Fibroblast of lung (primary cell): ENCODE results near the gene PMF1. TPM values are rescaled to one million over a fixed set of nuclear protein-coding genes. Genes with fewer than 3 reads are reported as not detected.
"Not testable (repeated sequence)": the region's sequence is repeated elsewhere in the genome, so short reads cannot be mapped to it uniquely, and the experiment has no call there.

ENCODE experiments used
- DNase-seq, 2 donors: peaks; one replicate each; pipeline versions ENCODE4 v3.0.0 to v3.0.0-alpha.2; 2010; ENCODE audit warnings: low read depth in 2 of 2
- H2AFZ ChIP-seq: 2 replicates; pipeline ENCODE4 v1.5.1; 2012; ENCODE audit warnings: low read length, control low read depth, inconsistent platforms
- H3K27ac ChIP-seq: 2 replicates; pipeline ENCODE4 v1.5.1; 2011; ENCODE audit warnings: low read length, control low read depth; ENCODE audit not compliant: insufficient read depth
- H3K27me3 ChIP-seq: 2 replicates; pipeline ENCODE4 v1.5.1; 2011; ENCODE audit warnings: mild to moderate bottlenecking, low read length; ENCODE audit not compliant: control insufficient read depth, insufficient read depth
- H3K36me3 ChIP-seq: 2 replicates; pipeline ENCODE4 v1.5.1; 2011; ENCODE audit warnings: low read length; ENCODE audit not compliant: control insufficient read depth, insufficient read depth
- H3K4me1 ChIP-seq: 2 replicates; pipeline ENCODE4 v1.5.1; 2011; ENCODE audit warnings: low read length; ENCODE audit not compliant: control insufficient read depth, insufficient read depth; ENCODE audit errors: extremely low read depth
- H3K4me2 ChIP-seq: 2 replicates; pipeline ENCODE4 v1.5.1; 2011; ENCODE audit warnings: low read length, control low read depth; ENCODE audit not compliant: insufficient read depth; ENCODE audit errors: extremely low read depth
- H3K4me3 ChIP-seq, 4 experiments: fragments of 200-600 bp in 1 of 4; sonication (generic) in 1 of 4; replicated peaks in 1 of 4; 2 replicates each; pipeline ENCODE4 v1.5.1; 2011 to 2016; ENCODE audit warnings: low read length in 4 of 4, low read depth in 3 of 4, mild to moderate bottlenecking in 3 of 4, control low read depth in 2 of 4, inconsistent platforms in 1 of 4, mixed read lengths in 1 of 4; ENCODE audit not compliant: insufficient read depth in 1 of 4; ENCODE audit errors: control extremely low read depth in 1 of 4
- H3K79me2 ChIP-seq: 2 replicates; pipeline ENCODE4 v1.5.1; 2012; ENCODE audit warnings: mild to moderate bottlenecking, low read length, inconsistent platforms; ENCODE audit not compliant: control insufficient read depth, insufficient read depth
- H3K9ac ChIP-seq: 2 replicates; pipeline ENCODE4 v1.5.1; 2011; ENCODE audit warnings: mild to moderate bottlenecking, low read length, control low read depth; ENCODE audit not compliant: insufficient read depth
- H3K9me3 ChIP-seq: 2 replicates; pipeline ENCODE4 v1.5.1; 2012; ENCODE audit warnings: low read depth, low read length; ENCODE audit not compliant: control insufficient read depth, insufficient read depth
- H4K20me1 ChIP-seq: 2 replicates; pipeline ENCODE4 v1.5.1; 2011; ENCODE audit warnings: low read length; ENCODE audit not compliant: control insufficient read depth, insufficient read depth; ENCODE audit errors: extremely low read depth
- EZH2 ChIP-seq: IDR thresholded peaks from 2 replicates; pipeline ENCODE4 v1.5.1; 2012; ENCODE audit warnings: low read length, control low read depth, mild to moderate bottlenecking; ENCODE audit errors: missing control alignments
- polyA plus RNA-seq, 2 donors: library from polyadenylated mRNA; depleted of rRNA in 1 of 2; stranded (reverse) in 1 of 2; unstranded in 1 of 2; fragments of >200 nt; gene quantifications; 2 replicates each; pipeline ENCODE4 v1.2.1, GENCODE V29; 2011 to 2012; ENCODE audit warnings: missing spikeins in 1 of 2
- total RNA-seq: library from RNA; depleted of rRNA; stranded (reverse); fragments of >200 nt; gene quantifications from 2 replicates; pipeline ENCODE4 v1.2.1, GENCODE V29; 2014
- TF ChIP-seq, protein P1 (sequence below), 2 donors: IDR thresholded peaks in 1 of 2; conservative IDR thresholded peaks in 1 of 2; 1 replicate in 1 of 2; 2 replicates in 1 of 2; pipeline ENCODE4 v1.5.1; 2011 to 2012; ENCODE audit warnings: low read length in 2 of 2, control low read depth in 1 of 2, inconsistent platforms in 1 of 2, low read depth in 1 of 2, mild to moderate bottlenecking in 1 of 2

PMF1 gene
- total and polyA plus RNA-seq, 2 donors (not counting 1 experiment from before 2014, with no cell fraction given): 24.1 to 46.8 TPM

DNA sequence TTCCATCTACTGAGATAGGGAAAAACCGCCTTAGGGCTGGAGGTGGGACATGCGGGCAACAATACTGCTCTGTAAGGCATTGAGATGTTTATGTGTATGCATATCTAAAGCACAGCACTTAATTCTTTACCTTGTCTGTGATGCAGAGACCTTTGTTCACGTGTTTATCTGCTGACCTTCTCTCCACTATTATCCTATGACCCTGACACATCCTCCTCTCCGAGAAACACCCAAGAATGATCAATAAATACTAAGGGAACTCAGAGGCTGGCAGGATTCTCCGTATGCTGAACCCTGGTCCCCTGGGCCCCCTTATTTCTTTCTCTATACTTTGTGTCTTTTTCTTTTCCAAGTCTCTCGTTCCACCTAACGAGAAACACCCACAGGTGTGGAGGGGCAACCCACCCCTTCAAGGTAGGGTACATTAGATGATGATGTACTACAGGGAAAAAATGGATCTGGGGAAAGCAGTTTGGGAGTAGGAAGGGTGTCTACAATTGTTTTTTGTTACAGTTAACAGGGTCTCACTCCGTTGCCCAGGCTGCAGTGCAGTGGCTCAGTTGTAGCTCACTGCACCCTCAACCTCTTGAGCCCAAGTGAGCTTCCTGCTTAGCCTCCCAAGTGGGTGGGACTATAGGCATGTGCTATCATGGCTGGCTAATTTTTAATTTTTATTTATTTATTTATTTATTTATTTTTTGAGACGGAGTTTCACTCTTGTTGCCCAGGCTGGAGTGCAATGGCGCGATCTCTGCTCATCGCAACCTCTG lies 30.6 kb upstream of the PMF1 start:
- H4K20me1 ChIP-seq, H3K4me2 ChIP-seq, H3K9me3 ChIP-seq, H3K79me2 ChIP-seq, H3K36me3 ChIP-seq, H2AFZ ChIP-seq, H3K9ac ChIP-seq, DNase-seq, H3K27ac ChIP-seq, H3K4me1 ChIP-seq, H3K4me3 ChIP-seq: not testable (repeated sequence)
- H3K27me3 ChIP-seq: peaks cover 11% of the 10 kb centered on the region

DNA sequence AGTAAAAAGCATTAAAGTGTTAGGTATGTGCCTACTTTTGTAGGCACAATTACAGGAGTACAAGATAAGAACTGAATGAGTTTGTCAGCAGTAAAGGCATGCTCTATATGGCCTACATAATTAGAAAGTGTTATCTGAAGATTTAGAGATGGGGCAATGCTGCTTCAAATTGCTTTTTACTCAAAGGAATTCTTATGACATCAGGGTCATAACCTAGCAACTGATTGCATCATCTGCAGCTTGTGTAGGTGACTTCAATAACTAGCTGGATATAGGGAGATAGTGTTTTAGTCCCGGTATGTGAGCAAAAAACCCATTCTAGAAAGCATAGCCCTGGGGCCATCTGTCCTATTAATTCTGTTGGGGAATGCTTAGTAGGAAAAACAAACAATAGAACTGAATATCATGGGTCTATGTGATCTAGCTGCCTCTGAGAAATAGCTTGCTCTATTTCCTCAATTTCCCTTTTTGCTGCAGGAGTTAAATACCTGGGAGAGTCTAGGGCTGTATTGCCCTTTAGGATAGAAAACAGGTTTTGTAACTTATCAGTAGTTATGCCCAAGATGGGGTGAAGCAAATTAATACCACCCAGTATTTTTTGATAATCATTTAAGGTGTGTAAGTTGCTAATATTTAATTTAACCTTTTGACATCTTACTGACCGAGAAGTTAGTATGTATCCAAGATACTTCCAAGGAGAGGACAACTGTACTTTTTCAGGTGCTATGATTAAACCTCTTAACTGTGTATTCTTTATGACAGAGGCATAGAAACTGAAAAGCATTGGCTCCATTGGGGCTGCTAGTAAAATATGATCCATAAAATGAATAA lies 26.2 kb upstream of the PMF1 start:
- H3K9ac ChIP-seq, H3K36me3 ChIP-seq, H2AFZ ChIP-seq, H3K4me2 ChIP-seq, H3K4me3 ChIP-seq, DNase-seq, H3K79me2 ChIP-seq, H3K27ac ChIP-seq, H4K20me1 ChIP-seq, H3K27me3 ChIP-seq, H3K9me3 ChIP-seq, H3K4me1 ChIP-seq: not testable (repeated sequence)

DNA sequence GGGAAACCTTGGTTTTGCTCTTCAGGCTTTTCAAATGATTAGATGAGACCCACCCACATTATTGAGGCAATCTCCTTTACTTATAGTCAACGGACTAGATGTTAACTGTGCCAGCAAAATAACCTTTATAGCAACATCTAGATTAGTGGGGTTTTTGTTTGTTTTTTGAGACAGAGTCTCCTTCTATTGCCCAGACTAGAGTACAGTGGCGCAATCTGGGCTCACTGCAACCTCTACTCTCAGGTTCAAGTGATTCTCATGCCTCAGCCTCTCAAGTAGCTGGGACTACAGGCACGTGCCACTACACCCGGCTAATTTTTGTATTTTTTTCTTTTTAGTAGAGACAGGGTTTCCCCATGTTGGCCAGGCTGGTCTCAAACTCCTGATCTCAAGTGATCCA lies 22.5 kb upstream of the PMF1 start:
- H3K27ac ChIP-seq, H3K4me1 ChIP-seq, H3K9me3 ChIP-seq, H3K36me3 ChIP-seq, H3K9ac ChIP-seq, H3K4me3 ChIP-seq, H3K27me3 ChIP-seq, H4K20me1 ChIP-seq, H2AFZ ChIP-seq, H3K4me2 ChIP-seq, DNase-seq: not testable (repeated sequence)
- peaks cover 11% of the 10 kb centered on the region for H3K79me2 ChIP-seq

DNA sequence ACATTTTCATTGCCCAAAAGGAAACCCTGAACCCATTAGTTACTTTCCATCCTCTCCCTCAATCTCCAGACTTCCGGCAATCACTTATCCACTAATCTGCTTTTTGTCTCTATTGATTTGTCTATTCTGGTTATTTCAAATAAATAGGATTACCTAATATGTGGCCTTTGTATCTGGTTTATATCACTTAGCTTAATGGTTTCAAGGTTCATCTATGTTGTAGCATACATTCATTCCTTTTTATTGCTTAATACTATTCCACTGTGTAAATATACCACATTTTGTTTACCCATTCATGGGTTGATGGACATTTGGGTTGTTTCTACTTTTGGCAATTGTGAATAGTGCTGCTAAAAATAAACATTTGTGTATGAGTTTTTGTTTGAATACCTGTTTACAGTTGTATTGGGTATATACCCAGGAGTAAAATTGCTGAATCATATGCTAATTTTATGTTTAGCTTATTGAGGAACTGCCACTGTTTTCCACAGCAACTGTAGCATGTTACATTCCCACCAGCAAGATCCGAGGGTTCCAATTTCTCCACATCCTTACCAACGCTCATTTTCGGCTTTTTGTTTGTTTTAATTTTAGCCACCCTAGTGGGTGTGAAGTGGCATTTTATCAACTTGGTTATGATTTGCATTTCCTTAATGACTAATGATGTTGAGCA lies 21.4 kb upstream of the PMF1 start:
- Histone ChIP-seq H3K79me2 (peaks cover 23% of the 10 kb centered on the region), H3K4me2 (no peak overlapping the region), H3K9ac (no peak overlapping the region), H3K4me1 (peaks cover 5% of the 10 kb centered on the region), H3K27me3 (no peaks in the 10 kb centered on the region), H2AFZ (no peak overlapping the region), H3K27ac (no peak overlapping the region), H4K20me1 (no peaks in the 10 kb centered on the region), H3K36me3 (no peaks in the 10 kb centered on the region), H3K4me3 (no peak overlapping the region), H3K9me3 (no peaks in the 10 kb centered on the region)
- TF ChIP-seq, protein P1, sequence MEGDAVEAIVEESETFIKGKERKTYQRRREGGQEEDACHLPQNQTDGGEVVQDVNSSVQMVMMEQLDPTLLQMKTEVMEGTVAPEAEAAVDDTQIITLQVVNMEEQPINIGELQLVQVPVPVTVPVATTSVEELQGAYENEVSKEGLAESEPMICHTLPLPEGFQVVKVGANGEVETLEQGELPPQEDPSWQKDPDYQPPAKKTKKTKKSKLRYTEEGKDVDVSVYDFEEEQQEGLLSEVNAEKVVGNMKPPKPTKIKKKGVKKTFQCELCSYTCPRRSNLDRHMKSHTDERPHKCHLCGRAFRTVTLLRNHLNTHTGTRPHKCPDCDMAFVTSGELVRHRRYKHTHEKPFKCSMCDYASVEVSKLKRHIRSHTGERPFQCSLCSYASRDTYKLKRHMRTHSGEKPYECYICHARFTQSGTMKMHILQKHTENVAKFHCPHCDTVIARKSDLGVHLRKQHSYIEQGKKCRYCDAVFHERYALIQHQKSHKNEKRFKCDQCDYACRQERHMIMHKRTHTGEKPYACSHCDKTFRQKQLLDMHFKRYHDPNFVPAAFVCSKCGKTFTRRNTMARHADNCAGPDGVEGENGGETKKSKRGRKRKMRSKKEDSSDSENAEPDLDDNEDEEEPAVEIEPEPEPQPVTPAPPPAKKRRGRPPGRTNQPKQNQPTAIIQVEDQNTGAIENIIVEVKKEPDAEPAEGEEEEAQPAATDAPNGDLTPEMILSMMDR (conservative IDR thresholded peaks at IDR 0.05 in 1 of 2, IDR thresholded peaks at IDR 0.05 in 1 of 2; ENCODE audit: low read depth in 1 of 2, low read length in 2 of 2): no peak
- no peak for TF ChIP-seq EZH2
- DNase-seq: no peak
